GM21423 (cell line): Measurements from ENCODE around the gene TMEM135.

Experiments used
- ATAC-seq: cut with Tn5 transposase; IDR thresholded peaks from one replicate; pipeline ENCODE4 v1.9.1; 2021; ENCODE audit warnings: mild to moderate bottlenecking, moderate library complexity; ENCODE audit not compliant: unreplicated experiment

TMEM135 gene

DNA sequence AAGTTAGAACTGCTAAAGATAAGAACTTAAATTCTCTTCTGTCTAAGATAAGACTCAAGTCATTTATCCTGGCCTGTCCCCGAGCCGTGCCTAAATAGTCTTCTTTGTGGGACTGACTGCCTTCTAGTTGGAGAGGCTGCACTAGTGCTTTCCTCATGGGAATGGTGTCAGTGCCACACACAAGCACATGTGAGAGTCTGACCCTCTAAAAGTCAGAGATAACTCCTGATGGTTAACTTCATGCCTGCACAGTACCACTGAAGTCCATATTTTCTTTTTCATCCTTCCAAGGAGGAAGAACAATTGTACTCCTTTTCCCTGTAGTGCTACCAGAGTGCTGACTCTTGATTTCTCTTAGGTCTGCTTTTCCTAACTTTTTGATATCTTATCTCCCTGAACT lies 309.7 kb downstream of the TMEM135 start:
- no peak for ATAC-seq

- no peak for ATAC-seq
Measured at GRCh38 chr11:87347854-87348253, 310.1 kb downstream of the TMEM135 start.

GRCh38 chr11:87351676-87352075 lies 313.9 kb downstream of the TMEM135 start:
- ATAC-seq = no peak

DNA sequence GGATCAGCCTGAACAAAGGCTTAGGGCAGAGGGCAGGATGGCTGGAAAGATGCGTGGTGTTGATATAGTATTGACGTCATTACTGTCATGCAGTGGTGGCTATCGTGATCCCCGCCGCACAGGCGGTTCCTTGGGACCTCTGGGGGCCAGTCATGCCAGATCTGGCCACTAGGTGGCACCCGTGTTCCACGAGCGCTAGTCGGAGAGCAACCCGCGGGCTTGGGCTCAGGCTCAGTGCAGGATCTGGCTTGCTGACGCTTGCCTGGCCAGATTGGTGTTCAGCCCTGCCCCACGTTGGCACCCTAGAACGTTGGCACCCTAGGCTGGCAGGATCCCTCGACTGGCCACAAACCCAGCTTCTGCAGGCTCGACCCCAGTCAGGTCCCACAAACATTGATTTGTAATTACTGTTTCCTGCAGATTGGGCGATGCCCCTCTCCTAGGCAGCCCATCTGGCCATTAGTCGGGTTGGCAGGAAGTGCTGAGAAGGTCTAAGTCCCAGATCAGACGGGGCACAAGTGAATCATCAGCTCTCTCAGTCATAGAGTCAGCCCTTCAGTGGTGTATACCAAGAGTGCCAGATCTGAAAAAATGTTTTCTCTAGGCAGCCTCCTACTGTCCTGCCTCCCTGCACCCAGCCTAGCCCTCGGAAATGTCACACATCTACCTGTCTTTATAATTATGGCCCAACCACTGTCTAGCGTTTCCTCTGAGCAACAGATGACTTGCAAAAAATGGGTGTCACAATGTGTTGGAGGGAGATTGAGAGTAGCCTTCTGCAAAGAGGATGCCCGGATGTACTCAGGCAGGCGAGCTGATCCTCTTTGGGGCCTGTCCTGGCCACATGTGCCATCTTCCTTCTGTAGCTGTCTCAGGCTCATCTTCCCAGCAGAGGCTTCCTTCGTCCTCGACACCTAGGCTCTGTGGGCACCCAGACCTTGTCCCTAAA lies 315.3 kb downstream of the TMEM135 start:
- peak; percentile 98 for ATAC-seq

- ATAC-seq = no peak
Measured at GRCh38 chr11:87353771-87354345, 316.1 kb downstream of the TMEM135 start.

- no peak for ATAC-seq
Measured at GRCh38 chr11:87355596-87355995, 317.9 kb downstream of the TMEM135 start.

GRCh38 chr11:87356428-87356827 lies 318.7 kb downstream of the TMEM135 start:
- no peak for ATAC-seq

DNA sequence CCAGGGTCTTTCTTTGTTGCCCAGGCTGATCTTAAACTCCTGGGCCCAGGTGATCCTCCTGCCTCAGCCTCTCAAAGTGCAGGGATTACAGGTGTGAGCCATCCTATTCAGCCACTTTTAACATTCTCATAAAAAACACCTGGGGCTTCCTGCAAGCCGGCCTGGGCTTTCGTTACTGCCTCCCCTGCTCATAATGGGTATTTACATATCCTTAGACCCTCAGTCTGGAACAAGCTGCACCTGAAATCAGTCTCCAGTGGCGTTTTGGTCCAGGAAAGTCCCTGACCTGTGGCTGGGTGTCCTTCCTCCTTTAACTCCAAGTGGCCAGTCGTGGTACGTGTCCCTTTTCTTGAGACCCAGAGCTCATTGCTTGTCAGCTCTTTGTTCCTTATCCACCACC lies 320.7 kb downstream of the TMEM135 start:
- no peak for ATAC-seq

DNA sequence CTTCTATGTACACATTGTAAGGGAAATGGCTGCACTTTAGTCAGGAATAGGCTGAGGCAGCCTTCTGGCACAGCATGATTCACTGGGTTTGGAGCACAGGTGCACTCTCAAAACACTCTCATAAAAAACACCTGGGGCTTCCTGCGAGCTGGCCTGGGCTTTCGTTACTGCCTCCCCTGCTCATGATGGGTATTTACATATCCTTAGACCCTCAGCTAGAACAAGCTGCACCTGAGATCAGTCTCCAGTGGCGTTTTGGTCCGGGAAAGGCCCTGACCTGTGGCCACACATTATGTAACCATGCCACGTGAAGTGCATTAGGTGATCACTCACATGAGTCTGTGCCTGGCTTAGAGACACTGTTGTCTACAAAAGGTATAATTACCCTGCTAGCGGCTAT lies 321.7 kb downstream of the TMEM135 start:
- ATAC-seq = no peak

- no peak for ATAC-seq
Measured at GRCh38 chr11:87361891-87362290, 324.2 kb downstream of the TMEM135 start.

GRCh38 chr11:87366346-87366745 lies 328.6 kb downstream of the TMEM135 start:
- no peak for ATAC-seq

DNA sequence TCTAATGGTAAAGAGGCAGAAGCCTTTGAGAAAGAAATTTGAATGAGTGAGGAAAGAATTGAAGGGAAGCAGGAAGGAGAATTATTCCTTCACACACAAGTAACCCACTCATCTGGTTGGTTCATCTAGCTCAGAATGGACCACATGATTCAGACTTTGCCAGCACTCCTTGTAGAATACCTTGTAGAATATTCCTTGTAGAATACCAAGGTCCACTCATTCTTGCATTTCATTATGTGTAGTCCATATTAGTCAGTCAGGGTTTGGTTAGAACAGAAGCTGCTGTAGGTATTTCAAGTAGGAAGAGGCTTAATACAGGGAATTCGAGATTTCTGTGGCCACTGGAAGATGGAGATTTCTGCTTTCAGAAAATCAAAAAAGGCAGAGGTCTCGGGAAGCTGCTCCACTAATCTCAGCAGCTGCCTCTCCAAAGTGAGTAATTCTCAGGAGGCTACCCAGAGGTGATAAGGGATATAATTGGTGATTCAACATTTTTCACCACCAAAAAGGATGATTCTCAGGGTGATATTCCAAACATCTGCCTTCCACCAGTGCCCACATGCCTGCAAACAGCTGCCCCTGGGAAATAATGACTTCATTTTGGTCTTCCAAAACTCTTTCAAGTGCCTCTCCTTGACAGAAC lies 329.1 kb downstream of the TMEM135 start:
- no peak for ATAC-seq

- ATAC-seq = no peak
Measured at GRCh38 chr11:87368151-87368550, 330.4 kb downstream of the TMEM135 start.

DNA sequence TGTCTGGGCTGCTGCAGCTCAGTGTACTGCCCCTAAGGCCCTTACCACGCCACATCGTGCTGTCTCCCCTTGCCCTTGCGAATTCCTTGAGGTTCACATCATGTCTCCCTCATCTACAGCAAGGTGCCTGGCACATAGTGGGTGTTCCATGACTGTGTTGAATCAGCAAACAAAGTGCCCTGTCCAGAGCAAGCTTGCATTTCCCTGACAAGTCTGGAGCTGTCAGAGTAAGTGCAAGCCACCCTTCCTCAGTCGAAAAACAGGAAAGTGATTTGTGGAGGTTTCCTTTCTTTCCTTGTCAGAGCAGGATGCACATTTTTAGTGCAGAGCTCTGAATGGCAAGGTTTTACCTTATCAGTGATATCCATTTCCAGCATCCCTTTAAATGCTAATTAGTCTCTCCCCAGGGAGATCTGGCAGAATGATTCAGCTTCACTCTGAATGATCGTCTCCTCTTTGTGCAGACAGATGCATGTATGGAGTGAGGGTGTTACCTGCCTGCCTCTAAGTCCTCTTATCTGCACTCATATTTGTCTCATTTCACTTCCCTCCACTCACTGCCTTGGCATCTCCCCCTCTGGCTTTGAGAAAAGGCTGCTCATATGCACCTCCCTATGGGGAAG lies 331.2 kb downstream of the TMEM135 start:
- no peak for ATAC-seq

DNA sequence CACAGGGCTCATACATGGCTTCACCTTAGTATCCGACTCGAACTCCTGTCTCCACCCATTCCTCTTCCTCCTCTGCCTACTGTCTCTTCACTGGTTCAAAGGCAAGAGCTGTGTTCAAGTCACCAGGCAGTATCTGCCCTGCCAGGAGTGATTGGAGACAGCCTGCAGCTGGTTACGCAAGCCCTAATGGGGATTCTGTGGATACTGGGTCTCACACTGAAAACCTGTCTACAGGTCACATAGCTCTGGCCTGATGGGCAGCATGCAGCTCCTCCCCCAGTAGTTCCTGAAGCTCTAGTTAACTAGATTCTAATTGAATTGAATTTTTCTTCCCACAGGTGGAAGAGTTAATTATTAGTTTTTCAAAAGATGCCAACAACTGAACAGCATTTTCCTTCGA lies 332.2 kb downstream of the TMEM135 start:
- no peak for ATAC-seq

DNA sequence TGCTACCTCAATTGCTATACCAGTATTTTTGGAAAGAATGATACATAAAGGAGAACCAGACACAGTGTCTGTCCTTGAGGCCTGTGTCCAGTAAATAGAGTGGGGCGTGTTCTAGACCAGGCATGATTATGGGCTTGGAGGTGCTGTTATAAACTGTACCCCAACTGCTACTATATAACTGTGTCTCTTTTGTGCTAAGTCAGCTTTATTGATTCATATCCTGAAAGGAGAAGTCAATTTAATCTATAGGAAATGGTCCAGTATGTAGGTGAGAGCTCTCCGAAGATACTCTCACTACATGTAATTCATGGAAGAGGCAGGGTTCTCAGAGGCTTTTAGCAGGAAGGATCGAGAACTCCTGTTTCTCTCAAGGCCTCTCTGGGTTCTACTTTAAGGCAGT lies 334.3 kb downstream of the TMEM135 start:
- ATAC-seq = no peak
